ENCODE results near the gene MRPL11. TPM values are rescaled to one million over a fixed set of nuclear protein-coding genes. Genes with fewer than 3 reads are reported as not detected.
"Not testable (repeated sequence)": the region's sequence is repeated elsewhere in the genome, so short reads cannot be mapped to it uniquely, and the experiment has no call there.

The MRPL11 gene
- total RNA-seq, 4 donors from 2014 or later = 28.7 to 57.9 (median 33.4) TPM

- intact Hi-C loops (cut with DNase I; ENCODE audit: low total_unique reads) = no loop called here
- no peak for TF ChIP-seq POLR2A (IDR thresholded peaks at IDR 0.05)
- no peak for TF ChIP-seq CTCF (IDR thresholded peaks at IDR 0.05)
- no peak for DNase-seq
Measured at GRCh38 chr11:66451663-66452062, 13.0 kb upstream of the MRPL11 start.

DNA sequence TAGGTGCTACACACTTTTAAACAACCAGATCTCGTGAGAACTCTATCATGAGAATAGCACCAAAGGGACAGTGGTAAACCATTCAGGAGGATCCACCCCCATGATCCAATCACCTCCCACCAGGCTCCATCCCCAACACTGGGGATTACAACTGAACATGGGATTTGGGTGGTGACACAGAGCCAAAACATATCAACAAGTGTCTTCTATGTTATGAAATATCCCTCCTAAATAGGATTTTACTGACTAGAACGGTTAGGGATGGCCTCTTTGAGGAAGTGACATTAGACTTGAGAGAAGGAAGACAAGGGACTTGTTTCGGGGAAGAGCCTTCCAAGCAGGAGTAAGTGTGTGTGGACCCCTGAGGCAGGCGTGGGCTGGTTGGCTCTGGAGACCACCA is 11.9 kb upstream of the MRPL11 start:
- no peak for DNase-seq
- Histone ChIP-seq H3K27ac (no peak overlapping the region), H3K27me3 (no peaks in the 10 kb centered on the region), H3K36me3 (no peaks in the 10 kb centered on the region), H3K9me3 (no peaks in the 10 kb centered on the region), H3K4me3 (no peak overlapping the region), H3K4me1 (no peaks in the 10 kb centered on the region)
- intact Hi-C loops (cut with DNase I; ENCODE audit: low total_unique reads) = no loop called here
- TF ChIP-seq CTCF (IDR thresholded peaks at IDR 0.05) = no peak
- TF ChIP-seq POLR2A (IDR thresholded peaks at IDR 0.05) = no peak

More at GRCh38 chr11:66451663-66452062, 13.0 kb upstream of the MRPL11 start:
- Histone ChIP-seq H3K27ac (no peak overlapping the region), H3K27me3 (no peaks in the 10 kb centered on the region), H3K4me1 (no peaks in the 10 kb centered on the region), H3K9me3 (no peaks in the 10 kb centered on the region), H3K4me3 (no peak overlapping the region), H3K36me3 (no peaks in the 10 kb centered on the region)

DNA sequence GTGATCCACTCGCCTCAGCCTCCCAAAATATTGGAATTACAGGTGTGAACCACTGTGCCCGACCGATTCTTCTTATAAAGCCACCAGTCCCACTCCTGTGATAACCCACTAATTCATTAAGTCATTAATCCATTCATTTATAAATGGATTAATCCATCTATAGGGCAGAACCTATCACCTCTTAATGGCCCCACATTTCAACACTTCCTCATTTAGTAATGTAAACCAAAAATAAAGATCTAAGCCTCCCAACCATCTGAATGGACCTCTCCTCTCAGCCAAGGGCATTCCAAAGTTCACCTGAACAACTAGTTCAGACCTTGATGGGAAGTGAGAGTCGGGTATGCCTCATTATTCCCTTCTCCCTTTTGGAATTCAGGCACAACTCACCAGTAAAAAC is 9.9 kb upstream of the MRPL11 start:
- H3K4me3 ChIP-seq = no peak overlapping the region
- no peaks in the 10 kb centered on the region for H3K27me3 ChIP-seq
- intact Hi-C loops (cut with DNase I; ENCODE audit: low total_unique reads) = no loop called here
- DNase-seq = no peak
- H3K4me1 ChIP-seq = no peaks in the 10 kb centered on the region
- no peaks in the 10 kb centered on the region for H3K36me3 ChIP-seq
- no peak overlapping the region for H3K27ac ChIP-seq
- no peak for TF ChIP-seq POLR2A (IDR thresholded peaks at IDR 0.05)
- TF ChIP-seq CTCF (IDR thresholded peaks at IDR 0.05) = no peak
- no peaks in the 10 kb centered on the region for H3K9me3 ChIP-seq

DNA sequence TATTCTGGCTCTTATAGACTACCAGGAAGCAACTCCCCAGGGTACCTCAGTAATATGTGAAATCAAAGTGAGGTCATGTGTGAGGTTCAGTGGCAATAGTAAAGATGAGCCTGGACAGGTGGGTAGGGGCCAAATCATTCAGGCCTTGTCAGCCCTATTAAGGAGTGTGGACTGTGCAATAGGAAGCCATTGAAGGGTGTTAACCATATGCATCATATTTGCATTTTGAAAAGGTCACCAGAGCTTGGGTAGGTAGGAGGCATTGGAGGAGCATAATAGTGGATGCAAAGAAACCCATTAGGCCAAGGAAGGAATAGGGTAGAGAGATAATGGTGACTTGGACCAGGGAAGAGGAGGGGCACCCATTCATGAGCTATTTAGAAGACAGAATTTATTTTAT is 8.4 kb upstream of the MRPL11 start:
- no peak for DNase-seq
- no peaks in the 10 kb centered on the region for H3K36me3 ChIP-seq
- H3K4me1 ChIP-seq = no peaks in the 10 kb centered on the region
- no peak overlapping the region for H3K27ac ChIP-seq
- no peaks in the 10 kb centered on the region for H3K9me3 ChIP-seq
- no peaks in the 10 kb centered on the region for H3K27me3 ChIP-seq
- intact Hi-C loops (cut with DNase I; ENCODE audit: low total_unique reads) = no loop called here
- TF ChIP-seq CTCF (IDR thresholded peaks at IDR 0.05) = no peak
- TF ChIP-seq POLR2A (IDR thresholded peaks at IDR 0.05) = no peak
- H3K4me3 ChIP-seq = no peak overlapping the region

DNA sequence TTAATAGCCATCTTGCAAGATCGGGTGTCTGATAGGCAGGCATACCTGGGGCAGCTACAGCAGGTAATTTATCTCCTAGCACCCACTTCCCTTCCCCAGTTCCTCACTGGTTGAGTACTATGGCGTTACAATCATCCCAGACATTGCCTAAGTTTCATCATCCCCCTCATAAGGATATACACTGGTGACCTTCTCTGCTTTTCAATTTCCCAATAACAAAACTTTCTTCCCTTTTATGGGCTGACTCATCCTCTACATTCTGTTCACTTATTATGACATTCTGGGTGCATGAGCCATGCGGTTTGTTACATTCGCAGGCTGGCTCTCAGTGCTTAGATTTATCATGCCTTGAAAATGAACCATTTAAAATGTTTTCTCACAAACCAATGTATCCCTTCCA is 5.0 kb upstream of the MRPL11 start:
- no peaks in the 10 kb centered on the region for H3K4me1 ChIP-seq
- no peaks in the 10 kb centered on the region for H3K36me3 ChIP-seq
- intact Hi-C loops (cut with DNase I; ENCODE audit: low total_unique reads) = no loop called here
- no peak overlapping the region for H3K27ac ChIP-seq
- H3K4me3 ChIP-seq = no peak overlapping the region
- DNase-seq = no peak
- H3K27me3 ChIP-seq = no peaks in the 10 kb centered on the region
- TF ChIP-seq POLR2A (IDR thresholded peaks at IDR 0.05) = no peak
- no peaks in the 10 kb centered on the region for H3K9me3 ChIP-seq

- DNase-seq; H3K9me3 ChIP-seq; H3K27ac ChIP-seq; H3K4me1 ChIP-seq; H3K27me3 ChIP-seq; H3K36me3 ChIP-seq; intact Hi-C loops (cut with DNase I; ENCODE audit: low total_unique reads); H3K4me3 ChIP-seq: not testable (repeated sequence)
Measured at GRCh38 chr11:66440940-66441282, 2.3 kb upstream of the MRPL11 start.

DNA sequence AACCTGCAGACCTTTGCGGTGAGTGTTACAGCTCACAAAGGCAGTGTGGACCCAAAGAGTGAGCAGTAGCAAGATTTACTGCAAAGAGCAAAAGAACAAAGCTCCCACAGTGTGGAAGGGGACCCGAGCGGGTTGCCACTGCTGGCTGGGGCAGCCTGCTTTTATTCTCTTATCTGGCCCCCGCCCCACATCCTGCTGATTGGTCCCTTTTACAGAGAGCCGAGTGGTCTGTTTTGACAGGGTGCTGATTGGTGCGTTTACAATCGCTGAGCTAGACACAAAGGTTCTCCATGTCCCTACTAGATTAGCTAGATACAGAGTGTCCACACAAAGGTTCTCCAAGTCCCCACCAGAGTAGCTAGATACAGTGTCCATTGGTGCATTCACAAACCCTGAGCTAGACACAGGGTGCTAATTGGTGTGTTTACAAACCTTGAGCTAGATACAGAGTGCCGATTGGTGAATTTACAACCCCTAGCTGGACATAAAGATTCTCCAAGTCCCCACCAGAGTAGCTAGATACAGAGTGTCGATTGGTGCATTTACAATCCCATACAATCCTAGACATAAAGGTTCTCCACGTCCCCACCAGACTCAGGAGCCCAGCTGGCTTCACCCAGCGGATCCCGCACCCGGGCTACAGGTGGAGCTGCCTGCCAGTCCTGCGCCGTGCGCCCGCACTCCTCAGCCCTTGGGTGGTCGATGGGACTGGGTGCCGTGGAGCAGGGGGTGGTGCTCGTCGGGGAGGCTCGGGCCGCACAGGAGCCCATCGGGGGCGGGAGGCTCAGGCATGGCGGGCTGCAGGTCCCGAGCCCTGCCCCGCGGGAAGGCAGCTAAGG is 1.7 kb upstream of the MRPL11 start:
- H3K36me3 ChIP-seq; H3K4me1 ChIP-seq; H3K27ac ChIP-seq; H3K27me3 ChIP-seq; DNase-seq; H3K4me3 ChIP-seq; intact Hi-C loops (cut with DNase I; ENCODE audit: low total_unique reads); H3K9me3 ChIP-seq: not testable (repeated sequence)

Measured in uterus (tissue), 4 donors.